K562 (cell line): ENCODE measurements around the gene LPIN2. TPM values are rescaled to one million over a fixed set of nuclear protein-coding genes. Genes with fewer than 3 reads are reported as not detected.

Source experiments
- ARID3A ChIP-seq: IDR thresholded peaks from 2 replicates; pipeline ENCODE4 v1.6.1; 2012; ENCODE audit warnings: low read depth, low read length, improper control_type of control experiment, borderline replicate concordance
- ASH1L ChIP-seq: fragments of 450-650 bp; IDR thresholded peaks from 2 replicates; pipeline ENCODE4 v1.6.1; 2018; ENCODE audit warnings: borderline replicate concordance, mild to moderate bottlenecking, low read depth; ENCODE audit not compliant: partially characterized antibody
- BCOR ChIP-seq: fragments of 450-650 bp; IDR thresholded peaks from 2 replicates; pipeline ENCODE4 v1.6.1; 2016
- BRD4 ChIP-seq: fragments of 200-600 bp; sonication (generic); IDR thresholded peaks from 2 replicates; pipeline ENCODE4 v1.6.1; 2017; ENCODE audit warnings: inconsistent platforms
- CREM ChIP-seq: IDR thresholded peaks from 2 replicates; pipeline ENCODE4 v1.6.1; 2014; ENCODE audit warnings: antibody characterized with exemption, low read depth
- GTF2E2 ChIP-seq: fragments of 200-800 bp; sonication (Bioruptor generic); IDR thresholded peaks from 2 replicates; pipeline ENCODE4 v1.6.1; 2016; ENCODE audit warnings: missing genetic modification characterization, missing compliant biosample characterization
- HNRNPUL1 ChIP-seq: fragments of 200-400 bp; formaldehyde crosslinking; IDR thresholded peaks from 2 replicates; pipeline ENCODE4 v1.6.1; 2017; ENCODE audit warnings: low read length
- IRF1 ChIP-seq: sonication (generic); formaldehyde crosslinking; IDR thresholded peaks from 2 replicates; pipeline ENCODE4 v1.8.0; 2022; ENCODE audit warnings: missing genetic modification reagents, mild to moderate bottlenecking, borderline replicate concordance
- JUND ChIP-seq, 2 experiments: IDR thresholded peaks; 2 replicates in 1 of 2; 3 replicates in 1 of 2; pipeline ENCODE4 v1.6.1; 2011; ENCODE audit warnings: borderline replicate concordance in 2 of 2, low read depth in 2 of 2, low read length in 2 of 2, improper control_type of control experiment in 1 of 2, missing biosample characterization in 1 of 2, missing genetic modification characterization in 1 of 2, missing genetic modification reagents in 1 of 2
- LCOR ChIP-seq: sonication (generic); formaldehyde crosslinking; IDR thresholded peaks from 2 replicates; pipeline ENCODE4 v1.8.0; 2022; ENCODE audit warnings: mild to moderate bottlenecking, missing genetic modification reagents
- NUFIP1 ChIP-seq: fragments of 450-650 bp; IDR thresholded peaks from 2 replicates; pipeline ENCODE4 v1.6.1; 2018; ENCODE audit not compliant: partially characterized antibody
- SMARCC2 ChIP-seq: fragments of 450-650 bp; IDR thresholded peaks from 2 replicates; pipeline ENCODE4 v1.6.1; 2017; ENCODE audit warnings: antibody characterized with exemption, moderate library complexity, mild to moderate bottlenecking, low read depth
- THRAP3 ChIP-seq: fragments of 450-650 bp; IDR thresholded peaks from 2 replicates; pipeline ENCODE4 v1.6.1; 2016; ENCODE audit warnings: mild to moderate bottlenecking, inconsistent platforms, borderline replicate concordance
- ZNF277 ChIP-seq: fragments of 250-450 bp; sonication (Bioruptor Pico); IDR thresholded peaks from 2 replicates; pipeline ENCODE4 v1.8.0; 2022; ENCODE audit warnings: inconsistent platforms, mild to moderate bottlenecking, moderate library complexity, borderline replicate concordance
- ZNF318 ChIP-seq, 2 experiments: fragments of 450-650 bp; IDR thresholded peaks; 2 replicates each; pipeline ENCODE4 v1.6.1; 2016; ENCODE audit warnings: mild to moderate bottlenecking in 2 of 2, borderline replicate concordance in 1 of 2, low read depth in 1 of 2, moderate library complexity in 1 of 2
- ZNF699 ChIP-seq: fragments of 250-450 bp; sonication (Bioruptor Pico); IDR thresholded peaks from 2 replicates; pipeline ENCODE4 v1.8.0; 2021; ENCODE audit warnings: mild to moderate bottlenecking, moderate library complexity; ENCODE audit not compliant: insufficient replicate concordance
- polyA plus RNA-seq, 8 experiments: library from polyadenylated mRNA; depleted of rRNA in 4 of 8; stranded (reverse) in 5 of 8; unstranded in 3 of 8; fragments of >200 nt; fragmentation: Nextera tagmentation in 2 of 8; fragmentation: Illumina TruSeq in 1 of 8; extraction: Ambion mirVana in 2 of 8; extraction: Trizol in 1 of 8; gene quantifications; 2 replicates each; pipeline versions ENCODE4 v1.2.1 to v1.2.3, GENCODE V29; 2011 to 2014; ENCODE audit warnings: inconsistent platforms in 1 of 8, missing spikeins in 1 of 8
- total RNA-seq, 7 experiments: library from RNA; depleted of rRNA in 6 of 7; stranded (reverse); fragments of >200 nt in 6 of 7; fragmentation: Illumina TruSeq in 2 of 7; extraction: Trizol in 2 of 7; gene quantifications; 2 replicates each; pipeline versions ENCODE4 v1.2.1 to v1.2.3, GENCODE V29; 2011 to 2021; ENCODE audit warnings: low replicate concordance in 1 of 7

The LPIN2 gene
- total and polyA plus RNA-seq, 9 of the 15 experiments (the other 6 are each of a cell fraction or from before 2014, with no cell fraction given), result 5.2 to 34.8 (median 24.6) TPM

GRCh38 chr18:3042379-3042778 is 29.4 kb upstream of the LPIN2 start (continued):
- TF ChIP-seq ZNF277 (no peak), ARID3A (no peak), HNRNPUL1 (no peak), JUND (IDR thresholded peaks at IDR 0.05; ENCODE audit: borderline replicate concordance, low read depth, low read length) (no peak; the same call in 1 of the 2 replicates), JUND (tag; IDR thresholded peaks at IDR 0.05; ENCODE audit: borderline replicate concordance, low read depth, low read length) (peak; percentile 60; the same call in 1 of the 3 replicates), SMARCC2 (no peak), ZNF318 (IDR thresholded peaks at IDR 0.05; ENCODE audit: borderline replicate concordance in 1 of 2, low read depth in 1 of 2) (no peak), GTF2E2 (no peak), ZNF699 (CRISPR knock-in tag) (no peak), BRD4 (no peak), IRF1 (CRISPR knock-in tag) (no peak), BCOR (no peak), ASH1L (no peak), LCOR (no peak), CREM (peak; percentile 79), THRAP3 (no peak), NUFIP1 (no peak)
